Measurements from ENCODE around the gene PPIF.

PPIF gene

DNA sequence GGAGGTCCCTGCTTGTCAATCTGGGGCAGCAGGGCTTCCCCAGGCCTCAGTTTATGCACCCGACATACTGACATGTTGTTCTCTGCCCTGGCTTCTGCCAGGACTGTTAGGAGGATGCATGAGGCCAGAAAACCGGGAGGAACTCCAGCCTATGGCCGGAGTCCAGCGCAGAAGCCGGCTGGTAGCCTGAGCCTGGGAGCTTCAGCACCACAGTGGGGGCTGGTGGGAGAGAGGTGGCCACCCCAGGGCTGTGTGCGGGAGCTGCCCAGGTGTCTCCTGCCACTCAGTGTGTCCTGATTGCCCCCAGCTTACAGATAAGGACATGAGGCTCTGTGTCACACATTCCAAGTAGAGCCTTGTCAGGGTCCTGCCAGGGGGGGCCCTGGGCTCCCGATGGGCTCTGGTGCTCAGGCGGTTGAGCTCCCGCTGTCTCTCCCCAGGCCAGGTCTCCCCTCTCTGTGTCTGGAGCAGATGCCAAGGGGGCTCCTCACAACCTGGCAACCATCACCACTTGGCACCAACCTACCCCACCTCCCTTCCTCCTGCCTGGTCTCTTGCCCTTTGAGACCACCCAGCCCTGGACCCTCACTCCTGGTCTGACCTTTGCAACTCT lies 32.3 kb downstream of the PPIF start:
- H4K20me1 ChIP-seq (ENCODE audit: insufficient read depth, low read length): no peaks in the 10 kb centered on the region
- no peaks in the 10 kb centered on the region for H3K9me3 ChIP-seq (ENCODE audit: insufficient read depth, low read length)
- no peak overlapping the region for H3K27ac ChIP-seq (ENCODE audit: low read length)
- no peaks in the 10 kb centered on the region for H3K4me1 ChIP-seq (ENCODE audit: low read length)
- H3K27me3 ChIP-seq (ENCODE audit: low read depth, low read length): no peaks in the 10 kb centered on the region
- no peak overlapping the region for H3K4me2 ChIP-seq (ENCODE audit: low read length)
- no peak overlapping the region for H2AFZ ChIP-seq (ENCODE audit: low read depth, low read length)
- TF ChIP-seq EZH2phosphoT487 (IDR thresholded peaks at IDR 0.05; ENCODE audit: low read depth): no peak
- TF ChIP-seq, protein P1, sequence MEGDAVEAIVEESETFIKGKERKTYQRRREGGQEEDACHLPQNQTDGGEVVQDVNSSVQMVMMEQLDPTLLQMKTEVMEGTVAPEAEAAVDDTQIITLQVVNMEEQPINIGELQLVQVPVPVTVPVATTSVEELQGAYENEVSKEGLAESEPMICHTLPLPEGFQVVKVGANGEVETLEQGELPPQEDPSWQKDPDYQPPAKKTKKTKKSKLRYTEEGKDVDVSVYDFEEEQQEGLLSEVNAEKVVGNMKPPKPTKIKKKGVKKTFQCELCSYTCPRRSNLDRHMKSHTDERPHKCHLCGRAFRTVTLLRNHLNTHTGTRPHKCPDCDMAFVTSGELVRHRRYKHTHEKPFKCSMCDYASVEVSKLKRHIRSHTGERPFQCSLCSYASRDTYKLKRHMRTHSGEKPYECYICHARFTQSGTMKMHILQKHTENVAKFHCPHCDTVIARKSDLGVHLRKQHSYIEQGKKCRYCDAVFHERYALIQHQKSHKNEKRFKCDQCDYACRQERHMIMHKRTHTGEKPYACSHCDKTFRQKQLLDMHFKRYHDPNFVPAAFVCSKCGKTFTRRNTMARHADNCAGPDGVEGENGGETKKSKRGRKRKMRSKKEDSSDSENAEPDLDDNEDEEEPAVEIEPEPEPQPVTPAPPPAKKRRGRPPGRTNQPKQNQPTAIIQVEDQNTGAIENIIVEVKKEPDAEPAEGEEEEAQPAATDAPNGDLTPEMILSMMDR (IDR thresholded peaks at IDR 0.05; ENCODE audit: low read depth, low read length): no peak
- no peak overlapping the region for H3K4me3 ChIP-seq (ENCODE audit: low read length)
- H3K79me2 ChIP-seq (ENCODE audit: low read length): no peaks in the 10 kb centered on the region
- H3K36me3 ChIP-seq (replicated peaks; ENCODE audit: low read depth, low read length): no peaks in the 10 kb centered on the region
- no peak overlapping the region for H3K9ac ChIP-seq (ENCODE audit: low read length)

DNA sequence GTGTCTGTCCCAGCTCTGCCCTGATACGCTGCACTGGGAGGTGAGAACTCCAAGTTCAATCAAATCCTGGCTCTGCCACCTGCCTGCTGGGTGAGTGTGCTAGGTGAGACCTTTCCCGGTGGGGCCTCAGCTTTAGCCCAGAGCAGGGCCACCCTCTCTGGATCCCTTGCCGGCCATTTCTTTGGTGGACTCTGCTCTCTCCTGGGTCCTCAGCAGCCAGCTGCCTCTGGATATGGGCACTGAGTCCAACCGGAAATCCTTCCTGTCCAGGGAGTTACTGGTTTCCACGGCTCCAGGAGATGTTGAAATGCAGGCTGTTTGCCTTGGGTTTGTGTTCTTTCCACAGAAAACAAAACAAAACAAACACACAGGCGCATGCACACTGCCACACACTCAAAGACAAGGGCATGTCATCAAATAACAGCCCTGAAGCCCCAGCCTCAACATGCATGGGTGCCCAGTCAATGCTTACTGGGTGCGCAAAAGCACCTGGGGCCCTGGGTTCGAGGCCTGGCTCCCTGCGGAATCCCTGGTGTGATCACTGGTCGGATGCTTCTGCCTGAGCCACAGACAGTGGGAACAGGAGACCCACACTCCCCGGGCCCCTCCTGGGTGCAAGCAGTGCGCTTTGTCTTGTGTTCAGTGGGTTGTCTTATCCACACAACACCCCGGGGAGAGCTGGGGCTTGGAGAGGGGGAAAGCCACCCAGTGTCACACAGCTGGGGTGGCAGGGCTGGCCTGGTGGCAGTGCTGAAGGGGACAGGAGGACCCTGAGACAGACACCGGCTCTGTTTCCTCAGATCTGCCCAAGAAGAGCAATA lies 33.1 kb downstream of the PPIF start:
- Histone ChIP-seq H3K9me3 (ENCODE audit: insufficient read depth, low read length) (no peaks in the 10 kb centered on the region), H3K27ac (ENCODE audit: low read length) (no peak overlapping the region), H3K4me2 (ENCODE audit: low read length) (no peak overlapping the region), H3K9ac (ENCODE audit: low read length) (no peak overlapping the region), H2AFZ (ENCODE audit: low read depth, low read length) (no peak overlapping the region), H3K79me2 (ENCODE audit: low read length) (no peaks in the 10 kb centered on the region), H3K36me3 (replicated peaks; ENCODE audit: low read depth, low read length) (no peaks in the 10 kb centered on the region), H3K4me1 (ENCODE audit: low read length) (no peaks in the 10 kb centered on the region), H3K4me3 (ENCODE audit: low read length) (no peak overlapping the region), H4K20me1 (ENCODE audit: insufficient read depth, low read length) (no peaks in the 10 kb centered on the region), H3K27me3 (ENCODE audit: low read depth, low read length) (no peaks in the 10 kb centered on the region)
- TF ChIP-seq EZH2phosphoT487 (IDR thresholded peaks at IDR 0.05; ENCODE audit: low read depth): no peak
- TF ChIP-seq, protein P1 (IDR thresholded peaks at IDR 0.05; ENCODE audit: low read depth, low read length): no peak

DNA sequence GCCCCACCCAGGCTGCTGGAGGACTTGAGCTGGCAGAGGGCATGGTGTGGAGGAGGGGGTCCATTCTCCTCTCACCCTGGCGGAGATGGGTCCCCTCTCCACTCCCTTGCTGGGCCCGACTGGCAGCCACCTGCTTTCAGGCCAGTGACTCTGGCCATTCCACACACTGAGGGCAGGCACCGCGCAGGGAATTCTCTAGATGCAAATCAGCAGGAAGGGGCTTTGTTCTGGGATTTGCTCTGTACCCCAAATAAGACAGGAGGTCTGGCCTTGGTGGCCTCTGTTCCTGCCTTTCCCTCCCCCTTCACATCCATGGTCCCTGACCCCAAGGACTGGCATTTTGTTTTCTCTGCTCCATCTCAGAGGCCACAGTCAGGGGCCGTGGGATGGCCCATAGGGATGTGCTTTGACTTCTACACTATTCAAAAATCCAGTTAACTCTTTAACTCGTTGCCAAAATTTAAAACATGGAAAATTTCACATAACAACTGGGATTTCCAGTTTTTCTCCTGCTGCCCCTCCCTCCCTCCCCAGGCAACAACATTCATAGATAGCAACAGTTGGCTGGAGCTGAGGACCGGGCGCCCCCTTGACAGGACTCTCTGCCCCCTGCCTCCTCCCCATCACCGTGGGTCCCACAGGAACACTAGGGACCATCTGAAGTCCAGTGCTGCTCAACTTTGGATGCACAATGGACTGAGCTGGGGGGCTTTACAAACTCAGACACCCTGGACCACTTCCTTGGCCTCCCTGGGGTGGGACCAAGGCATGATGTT lies 33.9 kb downstream of the PPIF start:
- Histone ChIP-seq H3K36me3 (replicated peaks; ENCODE audit: low read depth, low read length) (no peaks in the 10 kb centered on the region), H3K4me2 (ENCODE audit: low read length) (no peak overlapping the region), H3K79me2 (ENCODE audit: low read length) (no peaks in the 10 kb centered on the region), H3K9me3 (ENCODE audit: insufficient read depth, low read length) (no peaks in the 10 kb centered on the region), H2AFZ (ENCODE audit: low read depth, low read length) (no peak overlapping the region), H3K4me1 (ENCODE audit: low read length) (no peaks in the 10 kb centered on the region), H3K27me3 (ENCODE audit: low read depth, low read length) (no peaks in the 10 kb centered on the region), H4K20me1 (ENCODE audit: insufficient read depth, low read length) (no peaks in the 10 kb centered on the region), H3K4me3 (ENCODE audit: low read length) (no peak overlapping the region), H3K9ac (ENCODE audit: low read length) (no peak overlapping the region), H3K27ac (ENCODE audit: low read length) (no peak overlapping the region)
- no peak for TF ChIP-seq EZH2phosphoT487 (IDR thresholded peaks at IDR 0.05; ENCODE audit: low read depth)
- TF ChIP-seq, protein P1 (IDR thresholded peaks at IDR 0.05; ENCODE audit: low read depth, low read length): no peak

DNA sequence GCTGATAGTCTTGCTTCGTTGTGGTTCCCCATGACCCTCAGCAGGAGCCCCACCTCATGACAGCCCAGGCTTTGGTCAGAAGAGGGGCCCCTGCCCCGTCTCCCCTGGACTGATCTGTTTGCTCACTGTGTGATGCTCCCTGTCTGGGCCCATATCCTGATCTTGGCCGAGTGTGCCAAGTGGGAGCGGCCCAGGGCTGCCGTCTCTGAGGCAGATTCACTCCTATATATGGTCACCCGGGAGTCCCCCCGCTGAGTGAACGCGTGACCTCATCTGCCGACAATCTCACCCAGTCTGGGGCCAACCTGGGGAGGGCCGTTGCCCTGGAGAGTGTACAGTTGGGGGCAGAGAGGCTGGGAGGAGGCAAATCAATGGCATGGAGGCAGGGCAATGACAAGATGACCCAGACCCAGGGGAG lies 34.5 kb downstream of the PPIF start:
- TF ChIP-seq, protein P1 (IDR thresholded peaks at IDR 0.05; ENCODE audit: low read depth, low read length): no peak
- TF ChIP-seq EZH2phosphoT487 (IDR thresholded peaks at IDR 0.05; ENCODE audit: low read depth): no peak

More for the DNA sequence above, 34.5 kb downstream of the PPIF start:
- no peak overlapping the region for H3K4me2 ChIP-seq (ENCODE audit: low read length)
- no peaks in the 10 kb centered on the region for H4K20me1 ChIP-seq (ENCODE audit: insufficient read depth, low read length)
- no peaks in the 10 kb centered on the region for H3K9me3 ChIP-seq (ENCODE audit: insufficient read depth, low read length)
- H3K27ac ChIP-seq (ENCODE audit: low read length): no peak overlapping the region
- H3K4me1 ChIP-seq (ENCODE audit: low read length): no peaks in the 10 kb centered on the region
- H3K79me2 ChIP-seq (ENCODE audit: low read length): no peaks in the 10 kb centered on the region
- no peaks in the 10 kb centered on the region for H3K36me3 ChIP-seq (replicated peaks; ENCODE audit: low read depth, low read length)
- no peak overlapping the region for H3K4me3 ChIP-seq (ENCODE audit: low read length)
- no peaks in the 10 kb centered on the region for H3K27me3 ChIP-seq (ENCODE audit: low read depth, low read length)
- H3K9ac ChIP-seq (ENCODE audit: low read length): no peak overlapping the region
- no peak overlapping the region for H2AFZ ChIP-seq (ENCODE audit: low read depth, low read length)

Measured in OCI-LY3 (cell line).